Measurements from ENCODE around the gene CD300A. TPM values are rescaled to one million over a fixed set of nuclear protein-coding genes. Genes with fewer than 3 reads are reported as not detected.

CD300A gene
- 19.0 TPM for total RNA-seq
- long read RNA-seq, transcript CD300A-201 (6 exons, 631 nt), result minor isoform, 6 of 78 reads
- long read RNA-seq, transcript CD300A-202 (7 exons, 1,858 nt), result major isoform, 51 of 78 reads
- long read RNA-seq, partial matches to known transcripts, result 3 of 78 reads
- long read RNA-seq, other reads (novel, unspliced or antisense), result 18 of 78 reads

DNA sequence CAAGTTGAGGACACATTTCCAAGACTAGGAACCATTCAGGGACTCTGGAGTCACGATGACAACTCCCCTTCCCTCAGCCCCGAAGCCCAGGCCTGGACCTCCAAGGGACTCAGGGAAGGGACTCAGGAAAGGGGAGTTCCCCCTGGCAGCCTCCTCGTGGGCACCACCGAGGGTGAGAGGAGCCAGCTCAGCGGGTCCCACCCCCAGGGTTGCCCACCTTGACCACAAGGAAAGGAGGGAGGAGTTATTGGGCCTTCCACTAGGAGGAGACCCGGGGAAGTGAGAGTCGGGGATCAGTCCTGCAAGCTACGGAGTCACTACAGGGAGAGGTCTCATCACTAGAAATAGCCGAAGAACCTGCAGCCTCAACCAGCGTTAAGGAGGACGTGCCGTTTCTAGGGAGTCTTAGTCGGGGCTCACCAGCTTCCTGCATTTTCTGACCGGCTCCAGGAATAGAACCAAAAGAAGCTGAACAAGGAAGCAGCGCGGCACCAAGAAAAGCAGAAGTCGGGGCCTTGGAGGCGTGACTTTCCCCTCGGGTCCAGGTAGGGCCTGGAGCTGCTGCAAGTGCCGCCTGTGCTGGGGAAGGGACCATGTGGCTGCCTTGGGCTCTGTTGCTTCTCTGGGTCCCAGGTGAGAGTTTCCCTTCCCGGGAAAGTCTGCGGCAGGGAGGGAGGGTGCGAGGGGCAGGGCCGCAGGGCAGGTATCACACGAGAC, at the start of gene CD300A:
Gene CD300A (plus strand): TSS at position 524 of the 717 bp plus-strand sequence. CDS start 70 bp downstream, at position 594.
- DNase-seq (ENCODE audit: low spot score), result no peak

DNA sequence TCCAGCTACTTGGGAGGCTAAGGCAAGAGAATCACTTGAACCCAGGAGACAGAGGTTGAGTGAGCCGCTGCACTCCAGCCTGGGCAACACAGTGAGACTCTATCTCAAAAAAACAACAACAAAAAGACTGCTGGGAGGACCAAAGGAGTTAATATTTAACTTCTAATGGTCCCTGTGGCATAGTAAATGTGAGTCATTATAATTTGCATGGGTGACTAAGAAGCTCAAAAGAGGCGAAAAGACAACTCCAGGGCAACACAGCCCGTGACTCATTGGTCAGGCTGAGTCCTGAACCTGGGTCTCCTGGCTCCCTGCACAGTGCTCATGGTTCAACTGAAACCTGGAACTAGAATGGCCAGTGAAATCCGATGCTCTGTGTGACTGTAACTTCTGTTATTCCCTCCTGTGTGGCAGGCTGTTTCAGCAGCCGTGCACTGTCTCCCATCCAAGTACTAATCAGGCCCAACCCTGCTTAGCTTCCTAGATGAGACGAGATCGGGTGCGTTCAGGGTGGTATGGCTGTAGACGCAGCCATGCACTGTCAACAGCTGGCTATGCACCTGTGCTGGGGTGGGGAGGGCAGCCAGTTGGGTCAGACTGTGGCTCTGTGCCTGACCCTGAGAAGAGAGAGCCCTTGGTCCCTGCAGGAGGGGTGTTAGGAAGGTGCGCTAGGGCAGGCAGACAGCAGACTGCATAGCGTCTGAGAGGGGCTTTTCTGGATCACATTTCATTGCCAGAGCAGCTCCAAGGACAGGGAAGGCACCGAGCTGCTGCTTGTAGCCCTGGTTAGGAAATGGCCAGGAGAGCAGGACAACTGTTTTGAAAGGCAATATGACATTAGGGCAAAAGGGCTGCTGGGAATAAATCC, 49.0 kb upstream of the CD300A start:
- DNase-seq (ENCODE audit: low spot score), result no peak

DNA sequence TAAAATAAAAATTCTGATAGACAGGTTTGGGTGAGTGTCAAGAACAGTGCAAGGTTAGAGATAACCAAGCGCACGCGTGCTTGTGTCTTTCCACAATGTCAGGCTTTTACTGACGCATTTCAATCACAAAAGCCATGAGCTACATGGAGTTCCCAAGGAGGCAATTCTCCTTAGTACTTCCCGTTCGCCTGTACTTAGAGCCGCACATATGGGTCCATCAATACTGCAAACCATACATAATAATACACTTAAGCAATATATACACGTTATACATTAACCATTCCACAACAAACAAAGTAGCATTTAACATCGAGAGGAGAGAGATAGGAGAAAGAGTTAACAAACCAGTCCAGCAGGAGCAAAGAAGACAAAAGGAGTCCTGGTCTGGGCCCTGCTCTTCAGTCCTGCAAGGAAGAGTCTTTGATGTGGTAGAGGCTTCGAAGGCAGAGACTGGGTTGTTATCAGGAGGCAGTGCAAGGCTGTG, 46.5 kb upstream of the CD300A start:
- no peak for DNase-seq (ENCODE audit: low spot score)

DNA sequence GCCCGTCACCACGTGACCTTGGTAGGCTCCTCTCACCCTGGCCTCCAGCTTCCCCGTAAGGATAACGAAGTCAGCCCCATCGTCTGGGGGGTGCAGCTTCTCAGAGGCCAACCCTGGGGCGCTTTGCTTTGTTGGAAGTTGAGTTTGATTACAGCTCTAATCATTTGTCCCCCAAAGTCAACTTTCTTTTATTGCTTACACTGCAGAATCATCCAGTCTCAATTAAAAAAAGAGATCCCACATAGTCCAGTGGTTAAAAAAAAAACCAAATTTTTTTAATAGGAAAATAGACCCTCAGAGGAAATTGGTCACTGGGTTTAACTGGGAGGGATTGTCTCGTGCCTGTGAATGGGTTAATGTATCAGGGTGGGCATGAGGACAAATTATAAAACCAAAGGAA, 42.3 kb upstream of the CD300A start:
- no peak for DNase-seq (ENCODE audit: low spot score)

DNA sequence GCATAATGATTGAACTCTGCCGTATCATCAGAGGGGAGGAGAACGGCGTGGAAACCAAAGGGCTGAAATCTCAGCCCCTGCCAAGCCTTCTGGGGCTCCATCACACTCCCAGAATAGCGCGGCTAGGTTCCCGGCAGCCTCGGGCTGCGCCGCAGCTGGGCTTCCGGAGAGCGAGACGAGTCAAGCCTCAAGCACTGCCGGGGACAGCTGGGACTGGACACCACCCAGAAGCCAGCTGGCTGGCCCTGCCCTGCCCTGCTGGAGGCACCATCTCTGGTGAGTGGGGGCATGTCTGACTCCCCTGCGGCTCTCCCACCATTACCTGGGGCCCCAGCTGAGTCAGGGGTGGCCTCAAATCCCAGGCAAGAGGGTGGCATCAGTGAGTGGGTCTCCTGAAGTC, 41.8 kb upstream of the CD300A start:
- DNase-seq (ENCODE audit: low spot score), result no peak

DNA sequence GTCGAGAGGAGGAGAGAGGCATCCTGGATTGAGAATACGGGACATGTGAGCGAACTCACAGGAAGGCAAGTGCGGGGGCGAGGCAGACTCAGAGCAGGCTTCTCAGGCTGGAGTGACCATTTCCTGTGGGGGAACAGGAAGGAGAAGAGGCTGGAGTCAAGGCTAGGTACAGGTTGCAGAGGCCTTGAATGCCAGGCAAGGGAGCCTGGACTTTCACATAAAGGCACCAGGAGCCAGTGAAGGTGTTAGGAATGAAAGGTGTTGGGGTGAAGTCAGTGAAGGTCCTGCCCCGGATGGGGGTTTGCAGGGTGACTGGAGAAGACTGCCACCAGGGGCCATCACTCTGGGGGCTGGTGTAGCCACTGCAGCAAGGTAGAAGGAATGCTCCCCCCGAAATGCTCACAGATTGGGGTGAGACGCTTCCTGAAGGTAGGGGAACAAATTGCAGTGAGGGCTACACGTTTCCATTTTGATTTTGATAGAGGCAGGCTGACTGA, 39.8 kb upstream of the CD300A start:
- no peak for DNase-seq (ENCODE audit: low spot score)

DNA sequence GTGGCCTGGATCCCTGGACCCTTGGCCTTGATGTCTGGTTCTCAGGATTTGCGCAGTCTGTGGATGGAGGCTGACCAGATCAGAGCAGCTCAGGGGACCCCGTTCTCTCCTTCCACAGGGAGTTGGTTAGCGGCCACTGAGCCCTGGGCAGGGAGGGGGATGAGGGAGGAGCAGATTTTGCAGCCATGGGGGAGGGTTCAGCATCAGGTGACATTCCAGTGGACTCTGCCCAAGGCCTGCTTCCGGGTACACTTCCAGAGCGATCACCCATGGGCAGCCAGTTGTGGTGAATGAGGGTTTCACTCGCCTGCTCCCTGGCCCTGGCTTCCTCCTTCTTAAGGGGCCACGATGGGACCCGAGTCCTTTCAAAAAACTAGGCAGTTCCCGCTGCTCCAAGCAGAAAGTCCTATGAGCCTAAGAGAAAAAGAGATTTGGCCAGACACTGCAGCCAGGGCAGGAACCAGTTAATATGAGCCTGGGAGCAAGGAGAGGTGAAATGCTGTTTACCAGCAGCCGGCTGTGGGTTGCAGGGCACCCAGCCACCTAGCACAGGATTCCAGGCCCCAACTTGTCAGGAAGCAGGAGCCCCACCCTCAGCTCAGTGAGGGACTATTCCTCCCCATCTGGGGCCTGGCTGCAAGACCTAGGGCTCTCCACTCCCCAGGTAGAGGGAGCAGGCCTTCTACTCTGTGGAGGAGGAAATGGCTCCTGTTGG, 39.2 kb upstream of the CD300A start:
- no peak for DNase-seq (ENCODE audit: low spot score)

DNA sequence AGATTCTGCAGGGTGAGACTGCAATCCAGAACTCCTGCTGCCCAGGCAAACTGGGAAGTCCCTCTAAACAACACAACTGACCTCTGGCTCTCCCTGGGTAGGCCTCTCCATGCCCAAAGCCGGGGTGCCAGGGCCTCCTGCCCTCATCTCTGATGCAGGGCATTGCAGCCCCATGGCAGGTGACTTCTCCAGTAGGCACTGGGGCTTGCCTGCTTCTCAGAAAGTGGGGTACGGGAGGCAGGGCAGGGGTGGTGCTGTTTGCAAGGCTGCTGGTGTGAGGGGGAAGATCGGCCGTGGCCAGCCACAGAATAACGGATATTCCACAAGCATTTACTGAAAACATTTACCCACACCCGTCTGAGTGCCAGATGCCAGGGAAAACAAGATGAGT, 38.7 kb upstream of the CD300A start:
- no peak for DNase-seq (ENCODE audit: low spot score)

DNA sequence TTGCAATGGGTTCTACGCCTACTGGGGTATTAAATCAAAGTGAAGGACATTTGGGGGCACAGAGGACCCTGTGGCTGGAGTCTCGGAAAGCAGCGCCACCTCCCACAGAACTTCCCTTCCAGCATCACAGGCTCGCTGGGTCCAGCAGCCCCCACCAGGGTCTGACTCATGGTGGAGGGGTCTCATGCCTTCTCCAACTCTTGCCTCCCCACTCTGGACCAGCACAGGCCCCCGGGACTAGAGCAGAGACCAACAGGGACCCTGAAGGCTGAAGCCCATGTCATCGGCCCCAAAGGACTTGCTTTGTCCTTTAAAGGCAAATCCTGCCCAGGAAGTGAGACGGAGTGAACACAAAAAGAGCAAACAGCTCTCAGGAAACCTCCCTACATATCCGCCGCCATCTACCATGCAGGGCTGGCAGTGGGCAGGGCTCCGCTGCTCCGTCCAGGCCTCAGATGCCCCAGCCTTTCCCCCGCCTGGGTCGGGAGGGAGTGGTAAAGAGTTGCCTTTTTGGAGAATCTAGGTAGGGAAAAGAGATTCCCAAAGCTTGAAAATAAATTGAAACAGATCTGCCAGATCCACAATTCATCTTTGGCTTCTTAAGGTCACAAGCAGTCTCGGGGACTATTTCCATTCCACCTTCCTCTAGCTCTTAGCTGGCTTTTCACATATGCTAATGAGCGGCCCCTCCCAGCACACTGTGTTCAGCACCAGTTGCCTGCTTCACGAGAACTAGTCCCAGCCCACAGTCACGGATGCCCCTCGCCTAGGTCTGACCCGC, 36.6 kb upstream of the CD300A start:
- DNase-seq (ENCODE audit: low spot score), result no peak

DNA sequence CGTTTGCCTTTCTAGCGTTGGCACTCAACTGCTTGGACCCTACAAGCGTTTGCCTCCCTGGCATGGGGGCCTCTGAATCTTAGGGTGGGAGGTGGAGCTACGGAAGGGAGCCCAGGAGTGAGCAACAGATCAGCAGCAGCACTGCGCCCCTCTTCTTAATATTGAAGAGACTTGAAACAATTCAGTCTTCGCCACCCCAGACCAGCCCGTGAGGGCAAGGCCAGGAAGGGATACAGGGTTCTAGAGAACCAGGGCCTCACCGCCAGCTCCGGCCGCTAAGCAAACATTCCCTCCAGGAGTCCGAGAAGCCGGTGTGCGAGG, 36.1 kb upstream of the CD300A start:
- DNase-seq (ENCODE audit: low spot score), result no peak

DNA sequence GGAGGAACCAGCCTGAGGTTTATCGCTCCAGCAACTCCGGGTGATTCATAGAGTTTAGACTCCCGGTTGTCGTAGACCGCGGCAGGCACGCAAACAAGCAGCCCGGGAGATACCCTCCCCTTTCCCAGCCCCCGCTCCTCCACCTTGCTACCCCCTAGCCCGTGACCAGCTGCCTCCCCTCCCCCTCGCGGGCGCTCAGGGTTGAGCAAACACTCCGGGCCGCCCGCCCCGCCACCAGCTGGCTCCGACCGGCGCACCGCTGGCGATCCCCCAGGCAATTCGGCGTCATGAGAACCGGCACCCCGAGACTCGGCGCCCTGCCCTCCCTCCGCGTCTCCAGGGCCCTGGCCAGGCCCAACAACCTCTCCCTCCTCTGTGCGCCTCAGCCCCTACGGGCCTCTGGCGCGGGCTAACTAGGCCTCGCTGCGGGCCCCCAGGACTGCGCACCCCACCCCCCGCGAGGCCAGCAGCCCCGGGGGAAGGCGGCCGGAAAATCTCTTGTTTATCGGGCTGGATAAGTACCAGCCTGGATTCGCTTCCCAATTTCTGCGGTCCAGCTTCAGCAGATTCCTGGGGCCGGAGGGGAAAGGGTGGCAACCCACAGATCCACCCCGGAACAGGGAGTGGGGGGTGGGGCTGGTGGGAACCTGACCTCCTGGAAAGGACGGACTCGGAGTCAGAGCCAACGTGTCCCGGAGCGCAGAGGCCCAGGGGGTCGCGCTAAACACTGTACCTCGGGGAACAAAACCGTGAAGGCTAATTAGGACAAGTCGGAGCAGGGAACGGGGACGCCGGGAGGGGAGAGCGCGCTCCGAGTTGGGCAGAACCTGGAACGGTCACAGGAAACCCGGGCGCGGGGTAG, 35.5 kb upstream of the CD300A start:
- DNase-seq (ENCODE audit: low spot score), result peak; percentile 94

DNA sequence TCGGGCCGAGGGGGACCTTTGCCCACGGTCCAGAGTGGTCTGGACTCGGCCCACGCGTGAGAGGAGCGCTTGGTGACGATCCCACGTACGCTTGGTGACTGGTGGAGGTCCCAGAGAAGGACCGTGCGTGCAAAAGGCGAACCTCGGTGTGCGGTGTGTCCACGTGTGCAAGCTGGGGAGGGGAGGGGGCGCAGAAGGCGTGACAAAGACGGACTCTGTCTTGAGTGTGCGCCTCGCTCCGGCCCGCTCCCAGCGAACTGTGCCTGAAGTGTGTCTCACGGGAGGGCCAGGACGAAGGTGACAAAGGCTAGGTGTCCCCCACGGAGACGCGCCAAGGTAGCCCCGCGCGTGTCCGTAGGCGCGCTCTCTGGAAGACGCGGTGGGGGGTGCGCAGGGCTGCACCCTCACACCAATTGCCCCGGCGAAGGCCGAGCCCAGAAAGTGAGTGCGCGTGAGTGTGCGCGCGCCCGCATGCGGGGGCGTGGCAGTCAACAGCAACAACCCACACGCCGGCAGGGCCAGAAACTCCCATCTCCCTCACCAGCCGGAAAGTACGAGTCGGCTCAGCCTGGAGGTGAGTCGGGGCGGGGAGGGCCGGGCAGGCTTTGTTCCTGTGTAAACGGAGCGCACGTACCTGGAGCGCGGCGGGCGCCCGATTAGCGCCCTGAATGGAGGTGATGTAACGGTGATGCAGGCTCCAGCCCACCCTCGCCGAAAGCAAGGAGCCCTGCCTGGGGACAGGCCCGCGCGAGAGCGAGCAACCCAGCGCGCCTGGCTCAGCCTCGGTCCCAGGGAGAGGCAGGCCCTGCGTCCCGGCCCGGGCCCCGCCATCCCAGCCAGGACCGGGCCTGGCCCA, 34.6 kb upstream of the CD300A start, which contains the start of gene GPRC5C:
Gene GPRC5C (plus strand): TSS at position 521 of the 856 bp plus-strand sequence. CDS start 7,689 bp downstream, outside the sequence.
- DNase-seq (ENCODE audit: low spot score), result no peak

DNA sequence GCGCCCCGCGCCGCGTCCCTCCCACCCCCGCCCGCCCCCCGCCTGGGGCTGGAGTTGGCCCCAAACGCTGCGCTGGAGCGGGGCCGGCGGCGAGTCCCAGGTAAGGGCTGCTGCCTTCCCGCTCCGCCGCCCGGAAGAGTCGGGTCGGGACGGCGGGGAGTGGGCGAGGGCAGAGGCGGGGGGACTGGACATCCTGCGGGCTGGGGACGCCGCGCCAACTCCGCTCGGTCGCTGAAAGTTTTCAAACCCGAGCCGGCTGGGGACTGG, 34.1 kb upstream of the CD300A start:
- no peak for DNase-seq (ENCODE audit: low spot score)

DNA sequence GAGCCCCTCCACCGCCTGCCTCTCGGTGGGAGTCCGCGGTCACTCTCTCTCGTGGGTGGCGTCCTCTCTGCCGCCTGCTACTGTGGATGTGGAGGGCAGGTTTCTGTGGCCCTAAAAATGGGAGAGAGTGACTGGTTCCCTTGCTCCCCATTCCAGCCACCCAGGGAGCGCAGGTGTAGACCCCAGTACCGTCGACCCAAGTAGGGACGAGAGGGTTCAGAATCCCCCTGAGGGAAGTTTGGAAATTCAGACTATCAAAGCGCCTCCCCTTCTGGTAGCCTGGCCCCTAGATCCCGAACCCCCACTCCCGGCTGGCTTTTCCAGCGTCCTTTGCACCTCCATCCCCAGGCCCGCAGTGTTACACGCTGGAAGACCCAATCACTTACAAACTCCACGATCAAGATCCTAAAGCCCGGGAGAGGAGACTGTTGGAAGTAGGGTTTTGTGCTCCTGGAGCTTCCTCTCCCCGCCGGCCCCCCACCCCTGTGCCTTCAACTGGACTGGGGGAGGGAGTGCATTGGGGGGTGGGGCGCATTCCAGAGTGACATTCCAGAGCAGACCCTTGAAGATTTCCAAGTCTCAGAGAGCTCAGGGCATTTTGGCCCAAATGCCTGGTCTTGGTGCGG, 33.6 kb upstream of the CD300A start:
- no peak for DNase-seq (ENCODE audit: low spot score)

DNA sequence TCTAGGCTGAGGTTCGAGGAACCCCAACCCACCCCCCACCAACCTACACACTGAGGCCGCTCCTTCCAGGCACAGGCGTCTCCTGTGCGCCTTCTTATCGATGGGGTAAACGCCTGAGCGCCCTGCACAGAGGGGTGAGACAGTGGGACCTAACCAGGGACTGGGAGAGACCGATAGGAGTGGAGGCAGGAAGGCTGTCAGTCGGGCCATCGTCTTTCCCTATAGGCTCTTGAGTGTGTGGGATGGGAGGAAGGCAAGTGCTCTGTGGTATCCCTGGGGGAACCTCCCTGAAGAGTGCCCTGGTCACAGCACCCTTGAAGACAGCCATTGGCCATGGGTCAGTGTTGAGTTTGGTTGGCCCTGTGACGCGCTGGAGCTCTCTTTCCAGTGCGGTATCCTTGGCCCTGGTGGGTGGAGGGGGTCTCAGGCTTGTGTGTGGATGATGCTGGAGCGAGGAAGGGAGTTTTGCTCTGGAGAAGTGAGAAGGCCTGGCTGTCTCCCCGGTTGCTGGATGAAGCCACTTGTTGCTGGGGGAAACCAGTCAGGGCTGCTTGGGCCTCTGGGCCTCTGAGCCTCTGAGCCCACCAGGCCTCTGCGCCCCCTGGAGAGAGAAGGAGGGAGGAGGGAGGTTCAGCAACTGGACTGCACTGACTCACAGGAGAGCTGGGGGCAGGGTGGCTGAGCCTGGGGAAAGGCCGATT, 32.9 kb upstream of the CD300A start:
- DNase-seq (ENCODE audit: low spot score), result no peak

DNA sequence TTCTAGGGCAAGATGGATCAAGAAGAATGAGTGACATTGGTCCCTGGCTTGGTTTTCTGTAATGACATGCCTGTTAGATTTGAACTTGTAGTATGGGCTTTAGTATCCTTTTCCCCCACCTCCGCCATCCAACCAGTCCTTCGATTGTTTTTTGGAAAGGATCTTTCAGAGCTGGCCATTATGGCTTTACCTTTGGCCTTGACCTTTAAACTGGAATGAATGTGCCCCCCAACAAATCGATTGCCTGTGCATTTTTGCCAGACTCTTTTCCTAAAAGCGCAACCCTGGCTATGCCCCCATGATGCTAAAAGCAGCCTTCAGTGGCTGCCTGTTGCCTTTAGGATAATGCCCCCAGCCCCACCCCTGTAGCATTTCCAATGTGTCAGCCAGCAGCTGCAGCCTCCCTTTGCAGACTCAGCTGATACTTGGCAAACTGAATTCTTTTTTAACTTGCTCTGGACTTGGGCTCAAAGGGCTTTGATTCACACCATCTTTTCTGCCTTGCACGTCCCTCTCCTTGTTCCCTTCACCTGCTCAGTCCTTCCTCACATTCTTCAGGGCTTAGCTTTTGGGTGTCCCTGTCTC, 30.6 kb upstream of the CD300A start:
- DNase-seq (ENCODE audit: low spot score), result no peak

DNA sequence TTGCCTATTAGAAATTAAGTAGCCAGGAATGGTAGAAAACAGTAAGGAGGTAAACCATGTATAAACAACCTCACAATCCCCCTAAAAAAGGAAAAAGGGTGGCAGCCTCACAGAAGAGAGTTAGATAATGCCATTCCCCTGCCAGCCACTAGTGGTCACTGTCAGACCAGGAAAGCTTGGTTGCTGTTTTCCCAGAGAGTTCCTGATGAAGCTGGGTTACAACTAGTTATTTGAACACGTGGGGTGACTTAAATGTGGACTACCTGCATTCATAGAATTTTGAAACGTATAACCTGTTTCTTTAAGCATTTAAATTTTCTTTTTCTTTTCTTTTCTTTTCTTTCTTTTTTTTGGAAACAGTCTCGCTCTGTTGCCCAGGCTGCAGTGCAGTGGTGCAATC, 28.7 kb upstream of the CD300A start:
- no peak for DNase-seq (ENCODE audit: low spot score)

Data from mesenteric fat pad (tissue), 1 donor.